Activated naive CD4-positive, alpha-beta T cell (primary cell): ENCODE results near the gene CDC25B.
"Not testable (repeated sequence)": the region's sequence is repeated elsewhere in the genome, so short reads cannot be mapped to it uniquely, and the experiment has no call there.

Experiments used
- DNase-seq, 4 experiments: peaks; one replicate each; lab custom pipeline; 2025; lab: John Stamatoyannopoulos, UW

CDC25B gene

GRCh38 chr20:3784863-3785239 lies 11.3 kb upstream of the CDC25B start:
- DNase-seq: no peak

GRCh38 chr20:3785240-3786125 lies 10.6 kb upstream of the CDC25B start:
- DNase-seq: no peak

DNA sequence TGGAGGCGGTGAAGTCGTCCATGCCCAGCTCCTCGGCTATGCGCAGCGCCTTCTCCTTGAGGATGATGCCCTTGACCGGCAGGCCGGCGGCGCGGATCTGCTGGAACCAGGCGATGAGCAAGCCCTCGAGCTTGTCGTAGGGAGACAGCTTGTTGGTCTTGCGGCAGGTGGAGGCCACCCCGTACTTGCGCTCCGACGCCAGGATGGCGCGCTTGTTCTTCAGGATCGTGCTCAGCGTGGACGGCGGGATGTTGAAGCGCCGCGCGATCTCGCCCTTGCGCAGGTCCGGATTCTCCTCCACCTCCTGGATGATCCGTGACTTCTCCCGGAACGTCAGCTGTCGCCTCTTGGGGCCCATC lies 10.0 kb upstream of the CDC25B start:
- DNase-seq: peak in 1 of 4 experiments; percentile 35

DNA sequence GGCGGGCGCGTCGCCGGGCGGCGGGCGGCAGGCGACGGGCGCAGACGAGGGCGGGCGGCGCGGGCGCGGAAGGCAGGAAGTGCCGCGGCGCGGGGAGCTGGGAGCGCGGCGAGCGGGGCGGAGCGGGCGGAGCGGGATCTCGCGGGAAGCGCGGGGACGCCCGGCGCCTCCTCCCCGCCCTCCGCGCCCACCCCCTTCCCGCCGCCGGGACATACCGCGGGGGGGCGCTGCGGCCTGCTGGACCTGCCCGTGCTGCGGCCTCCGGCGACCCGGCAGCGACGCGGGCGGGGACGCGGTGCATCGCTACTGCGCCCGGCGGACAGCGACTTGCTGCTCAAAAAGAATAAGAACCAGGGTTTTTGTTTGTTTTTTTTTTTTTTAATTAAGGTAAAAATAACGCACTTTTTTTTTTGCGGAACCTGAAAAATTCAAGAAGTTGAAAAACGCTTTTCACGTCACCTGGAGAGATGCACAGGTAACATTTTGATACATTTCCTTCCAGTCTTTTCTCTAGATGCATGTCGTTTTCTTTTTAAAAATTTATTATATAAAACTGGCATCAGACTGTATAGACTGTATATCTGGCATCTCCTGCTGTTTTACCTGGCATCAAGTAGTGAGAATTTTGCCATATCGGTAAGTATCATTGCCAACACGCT lies 9.3 kb upstream of the CDC25B start, which contains the start of gene CENPB:
Gene CENPB, minus strand, starts transcription at position 76 of the 659 bp plus-strand sequence. CDS start 257 bp downstream, outside the sequence.
- peak; percentile 76 to 91 (median 84) for DNase-seq

DNA sequence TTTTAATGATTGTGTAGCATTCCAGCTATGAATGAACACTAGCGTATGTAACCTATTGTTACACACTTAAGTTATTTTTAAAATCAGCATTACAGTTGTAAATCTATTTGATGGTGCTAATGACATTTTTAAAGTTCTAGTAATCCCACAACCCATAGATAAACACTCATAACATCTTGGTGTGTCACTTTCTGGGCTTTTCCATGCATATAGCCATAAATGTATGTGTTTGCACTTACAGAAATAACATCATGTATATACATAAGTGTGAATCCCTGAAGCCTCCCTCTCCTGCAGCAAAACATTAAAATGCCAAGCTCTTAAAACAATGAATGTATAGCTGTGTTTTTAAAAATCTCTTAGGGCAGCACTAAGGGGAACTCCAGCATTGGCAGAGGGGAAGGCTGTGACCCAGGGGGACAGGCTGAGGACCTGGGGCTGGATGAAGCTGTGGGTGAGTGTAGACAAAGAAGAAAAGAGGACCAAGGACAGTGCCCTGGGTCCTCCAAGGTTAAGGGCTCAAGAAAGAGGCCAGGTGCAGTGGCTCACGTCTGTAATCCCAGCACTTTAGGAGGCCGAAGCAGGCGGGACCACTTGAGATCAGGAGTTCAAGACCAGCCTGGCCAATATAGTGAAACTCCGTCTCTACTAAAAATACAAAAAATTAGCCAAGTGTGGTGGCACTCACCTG lies 8.6 kb upstream of the CDC25B start:
- no peak for DNase-seq

- no peak for DNase-seq
Measured at GRCh38 chr20:3788685-3789155, 7.4 kb upstream of the CDC25B start.

GRCh38 chr20:3789201-3789600 lies 6.9 kb upstream of the CDC25B start:
- not testable (repeated sequence) for DNase-seq

DNA sequence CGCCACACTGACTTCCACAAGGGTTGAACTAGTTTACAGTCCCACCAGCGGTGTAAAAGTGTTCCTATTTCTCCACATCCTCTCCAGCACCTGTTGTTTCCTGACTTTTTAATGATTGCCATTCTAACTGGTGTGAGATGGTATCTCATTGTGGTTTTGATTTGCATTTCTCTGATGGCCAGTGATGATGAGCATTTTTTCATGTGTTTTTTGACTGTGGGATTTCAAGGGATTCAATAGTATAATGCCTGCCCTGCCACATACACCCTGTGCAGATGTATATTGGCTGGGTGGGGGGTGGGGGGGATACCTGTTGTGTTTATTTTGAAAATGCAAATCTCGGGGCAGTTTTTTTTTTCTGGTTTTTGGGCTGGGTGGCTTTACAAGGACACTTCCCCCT lies 1.9 kb upstream of the CDC25B start:
- not testable (repeated sequence) for DNase-seq

DNA sequence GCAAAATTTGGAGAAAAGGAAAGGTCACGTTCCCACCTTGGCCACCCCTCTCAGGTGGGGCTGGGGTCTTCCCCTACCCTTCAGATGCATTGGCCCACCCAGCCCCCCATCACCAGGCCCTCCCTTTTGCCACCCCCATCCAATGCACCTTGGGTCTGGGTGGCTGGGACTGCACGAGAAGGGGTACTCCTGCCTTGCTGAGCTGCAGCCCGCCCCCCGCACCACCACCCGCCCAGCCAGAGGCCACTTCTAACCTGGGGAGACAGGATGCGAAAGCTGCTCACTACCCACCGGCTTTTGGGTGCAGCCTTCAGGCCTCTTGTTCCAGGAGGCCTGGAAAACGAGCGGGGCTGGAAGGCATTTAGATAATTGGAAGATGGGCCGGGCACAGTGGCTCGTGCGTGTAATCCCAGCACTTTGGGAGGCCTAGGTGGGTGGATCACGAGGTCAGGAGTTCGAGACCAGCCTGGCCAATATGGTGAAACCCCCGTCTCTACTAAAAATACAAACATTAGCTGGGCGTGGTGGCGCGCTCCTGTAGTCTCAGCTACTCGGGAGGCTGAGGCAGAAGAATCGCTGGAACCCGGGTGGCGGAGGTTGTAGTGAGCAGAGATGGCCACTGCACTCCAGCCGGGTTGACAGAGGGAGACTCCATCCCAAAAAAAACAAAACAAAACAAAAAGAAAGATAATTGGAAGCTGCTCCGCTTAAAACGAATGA lies 1.2 kb upstream of the CDC25B start:
- no peak for DNase-seq

- DNase-seq: no peak
Measured at GRCh38 chr20:3796477-3797225, 541 bp downstream of the CDC25B start.

GRCh38 chr20:3797226-3797545 lies 1.1 kb downstream of the CDC25B start:
- no peak for DNase-seq

GRCh38 chr20:3797592-3798372 lies 1.7 kb downstream of the CDC25B start:
- DNase-seq: no peak

DNA sequence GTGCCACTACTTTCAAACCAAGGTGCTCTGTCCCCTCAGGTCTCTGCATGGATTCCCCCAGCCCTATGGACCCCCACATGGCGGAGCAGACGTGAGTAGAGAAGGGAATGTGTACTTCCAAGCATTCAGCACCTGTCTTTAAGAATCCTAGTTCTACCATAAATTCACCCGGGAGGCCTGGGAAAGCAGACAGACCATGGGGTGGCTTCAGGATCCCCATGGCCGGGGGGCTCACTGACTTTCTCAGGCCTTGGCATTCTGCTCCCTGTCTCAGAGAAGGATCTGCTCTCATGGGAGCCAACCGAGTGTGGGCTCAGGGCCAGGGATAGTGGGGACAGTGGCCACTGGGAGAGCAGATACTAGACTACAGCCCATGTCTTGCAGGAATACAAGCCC lies 2.3 kb downstream of the CDC25B start:
- DNase-seq: no peak

- DNase-seq: no peak
Measured at GRCh38 chr20:3798908-3799248, 2.8 kb downstream of the CDC25B start.

DNA sequence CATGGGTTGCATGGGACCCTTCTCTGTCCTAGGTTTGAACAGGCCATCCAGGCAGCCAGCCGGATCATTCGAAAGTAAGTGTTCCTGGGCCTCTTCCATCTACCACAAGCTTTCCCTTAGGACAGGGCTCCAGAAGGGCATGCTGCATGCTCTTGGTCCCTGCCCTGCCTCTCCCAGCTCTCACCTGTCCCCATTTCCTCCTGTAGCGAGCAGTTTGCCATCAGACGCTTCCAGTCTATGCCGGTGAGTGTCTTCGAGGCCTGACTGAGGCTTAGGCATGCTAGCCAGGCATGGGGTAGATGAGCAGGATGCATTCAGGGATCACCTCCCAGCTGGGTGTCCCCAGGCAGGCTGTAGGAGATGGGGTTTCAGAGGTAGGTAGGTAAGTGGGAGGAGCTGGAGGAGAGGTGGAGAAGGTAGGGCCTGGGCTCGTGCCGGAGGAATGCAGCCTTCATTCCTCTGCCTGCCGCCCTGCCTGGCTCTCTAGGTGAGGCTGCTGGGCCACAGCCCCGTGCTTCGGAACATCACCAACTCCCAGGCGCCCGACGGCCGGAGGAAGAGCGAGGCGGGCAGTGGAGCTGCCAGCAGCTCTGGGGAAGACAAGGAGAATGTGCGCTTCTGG lies 4.3 kb downstream of the CDC25B start:
- DNase-seq: no peak

DNA sequence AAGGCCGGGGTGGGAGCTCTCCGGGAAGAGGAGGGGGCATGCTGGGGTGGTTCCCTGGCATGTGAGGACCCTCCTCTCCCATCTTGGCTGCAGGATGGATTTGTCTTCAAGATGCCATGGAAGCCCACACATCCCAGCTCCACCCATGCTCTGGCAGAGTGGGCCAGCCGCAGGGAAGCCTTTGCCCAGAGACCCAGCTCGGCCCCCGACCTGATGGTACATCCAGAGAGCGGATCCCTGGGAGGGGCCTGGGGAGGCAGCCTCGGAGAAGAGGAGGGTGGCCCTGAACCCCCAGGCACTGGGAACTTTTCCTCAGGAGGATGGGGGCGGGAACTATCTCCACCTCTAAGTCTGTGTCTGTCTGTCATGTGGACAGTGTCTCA lies 4.8 kb downstream of the CDC25B start:
- no peak for DNase-seq

DNA sequence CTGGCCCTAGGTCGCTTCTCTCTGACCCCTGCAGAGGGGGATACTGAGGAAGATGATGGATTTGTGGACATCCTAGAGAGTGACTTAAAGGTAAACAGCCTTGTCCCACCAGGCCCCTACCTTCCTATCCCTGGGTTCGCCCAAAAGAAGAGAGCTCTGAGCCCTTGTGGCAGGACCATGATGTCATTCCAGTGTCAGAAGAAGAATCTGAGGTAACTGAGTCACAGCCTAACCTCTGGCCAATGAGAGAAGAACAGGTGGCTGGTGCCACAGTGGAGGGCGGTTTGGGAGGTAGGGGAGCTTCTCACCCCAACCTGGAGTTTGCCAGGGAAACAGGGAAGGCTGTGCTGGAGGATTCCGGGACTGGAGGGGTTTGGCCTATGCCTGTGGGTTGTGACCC lies 5.2 kb downstream of the CDC25B start:
- DNase-seq: no peak

- DNase-seq: no peak
Measured at GRCh38 chr20:3801846-3802245, 5.7 kb downstream of the CDC25B start.

GRCh38 chr20:3802524-3803239 lies 6.6 kb downstream of the CDC25B start:
- no peak for DNase-seq

DNA sequence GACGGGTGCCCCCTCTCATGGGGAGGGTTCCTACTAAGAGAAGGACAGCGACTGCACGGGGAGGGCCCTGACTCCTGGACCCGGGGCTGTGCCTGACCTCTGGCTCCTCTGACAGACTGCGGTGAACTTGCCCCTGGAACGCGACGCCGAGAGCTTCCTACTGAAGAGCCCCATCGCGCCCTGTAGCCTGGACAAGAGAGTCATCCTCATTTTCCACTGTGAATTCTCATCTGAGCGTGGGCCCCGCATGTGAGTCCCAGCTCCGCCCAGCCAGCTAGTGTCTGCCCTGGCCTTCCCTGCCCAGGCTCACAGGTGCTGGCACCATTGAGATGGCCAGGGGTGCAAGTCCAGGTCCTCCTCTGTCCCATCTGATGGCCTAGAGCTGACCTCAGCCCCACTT lies 7.2 kb downstream of the CDC25B start:
- DNase-seq: no peak
